Skeletal muscle satellite cell (primary cell): Measurements from ENCODE around the gene HAUS5.
A peak's percentile ranks its signal among the peaks of the same experiment; 100 is the strongest.

ENCODE experiments used
- H3K27me3 ChIP-seq: 2 replicates; pipeline ENCODE4 v1.7.0; 2013; ENCODE audit warnings: low read length; ENCODE audit not compliant: control insufficient read depth, insufficient read depth
- H3K36me3 ChIP-seq: 2 replicates; pipeline ENCODE4 v1.7.0; 2013; ENCODE audit warnings: mild to moderate bottlenecking, control low read depth, low read length; ENCODE audit not compliant: insufficient read depth
- H3K4me1 ChIP-seq: 2 replicates; pipeline ENCODE4 v1.7.0; 2013; ENCODE audit warnings: low read length; ENCODE audit not compliant: control insufficient read depth, insufficient read depth
- H3K4me2 ChIP-seq: 2 replicates; pipeline ENCODE4 v1.7.0; 2013; ENCODE audit warnings: mild to moderate bottlenecking, low read length
- H3K4me3 ChIP-seq: 2 replicates; pipeline ENCODE4 v1.7.0; 2013; ENCODE audit warnings: low read length
- H3K9ac ChIP-seq: 2 replicates; pipeline ENCODE4 v1.7.0; 2013; ENCODE audit warnings: mild to moderate bottlenecking, low read depth, low read length, moderate library complexity
- H3K9me3 ChIP-seq: replicated peaks from 2 replicates; pipeline ENCODE4 v1.7.0; 2013; ENCODE audit warnings: mild to moderate bottlenecking, control low read depth, low read length

Gene HAUS5

GRCh38 chr19:35665157-35665556 lies 52.6 kb downstream of the HAUS5 start:
- H3K4me1 ChIP-seq: no peaks in the 10 kb centered on the region
- no peaks in the 10 kb centered on the region for H3K9me3 ChIP-seq
- no peak overlapping the region for H3K9ac ChIP-seq
- H3K36me3 ChIP-seq: no peaks in the 10 kb centered on the region
- no peak overlapping the region for H3K4me2 ChIP-seq
- H3K4me3 ChIP-seq: no peak overlapping the region
- peaks cover 9% of the 10 kb centered on the region for H3K27me3 ChIP-seq

GRCh38 chr19:35665604-35666003 lies 53.1 kb downstream of the HAUS5 start:
- Histone ChIP-seq H3K9ac (no peak overlapping the region), H3K36me3 (no peaks in the 10 kb centered on the region), H3K4me3 (no peak overlapping the region), H3K4me1 (no peaks in the 10 kb centered on the region), H3K27me3 (peaks cover 9% of the 10 kb centered on the region), H3K4me2 (no peak overlapping the region), H3K9me3 (no peaks in the 10 kb centered on the region)

GRCh38 chr19:35666251-35666913 lies 53.8 kb downstream of the HAUS5 start, which contains the start of gene UPK1A:
UPK1A (plus strand) TSS chr19:35666517; CDS start chr19:35666813, 296 bp downstream.
- H3K36me3 ChIP-seq: no peaks in the 10 kb centered on the region
- no peak within 1 kb of the TSS for H3K4me2 ChIP-seq
- H3K9me3 ChIP-seq: no peaks in the 10 kb centered on the region
- H3K4me3 ChIP-seq: no peak within 1 kb of the TSS
- H3K27me3 ChIP-seq: peaks cover 9% of the 10 kb centered on the region
- H3K4me1 ChIP-seq: no peaks in the 10 kb centered on the region
- no peak within 1 kb of the TSS for H3K9ac ChIP-seq

DNA sequence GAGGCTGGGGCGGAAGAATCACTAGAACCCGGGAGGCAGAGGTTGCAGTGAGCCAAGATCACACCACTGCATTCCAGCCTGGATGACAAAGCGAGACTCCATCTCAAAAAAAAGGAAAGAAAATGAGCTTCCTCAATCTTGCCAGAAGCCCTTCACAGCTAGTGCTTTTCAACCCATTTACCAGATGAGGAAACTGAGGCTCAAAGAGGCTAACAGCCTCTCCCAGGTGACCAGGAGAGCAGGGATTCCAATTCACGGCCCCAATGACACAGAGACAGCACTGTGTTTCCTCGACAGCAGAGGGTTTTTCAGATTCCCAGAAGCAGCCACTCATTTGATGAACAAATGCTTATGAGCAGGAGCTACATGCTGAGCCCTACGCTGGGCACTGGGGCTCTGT lies 57.0 kb downstream of the HAUS5 start:
- Histone ChIP-seq H3K36me3 (no peaks in the 10 kb centered on the region), H3K27me3 (peaks cover 15% of the 10 kb centered on the region), H3K9me3 (no peaks in the 10 kb centered on the region), H3K4me1 (peaks cover 4% of the 10 kb centered on the region), H3K4me2 (no peak overlapping the region), H3K4me3 (no peak overlapping the region), H3K9ac (no peak overlapping the region)

GRCh38 chr19:35669974-35670373 lies 57.4 kb downstream of the HAUS5 start:
- Histone ChIP-seq H3K27me3 (peaks cover 15% of the 10 kb centered on the region), H3K9me3 (no peaks in the 10 kb centered on the region), H3K4me3 (no peak overlapping the region), H3K9ac (no peak overlapping the region), H3K4me2 (no peak overlapping the region), H3K36me3 (no peaks in the 10 kb centered on the region), H3K4me1 (peaks cover 4% of the 10 kb centered on the region)

- no peak overlapping the region for H3K4me3 ChIP-seq
- H3K9me3 ChIP-seq: no peaks in the 10 kb centered on the region
- H3K4me2 ChIP-seq: no peak overlapping the region
- peaks cover 17% of the 10 kb centered on the region for H3K27me3 ChIP-seq
- H3K4me1 ChIP-seq: peaks cover 4% of the 10 kb centered on the region
- H3K9ac ChIP-seq: no peak overlapping the region
- no peaks in the 10 kb centered on the region for H3K36me3 ChIP-seq
Observed at GRCh38 chr19:35670686-35671085, 58.2 kb downstream of the HAUS5 start.

DNA sequence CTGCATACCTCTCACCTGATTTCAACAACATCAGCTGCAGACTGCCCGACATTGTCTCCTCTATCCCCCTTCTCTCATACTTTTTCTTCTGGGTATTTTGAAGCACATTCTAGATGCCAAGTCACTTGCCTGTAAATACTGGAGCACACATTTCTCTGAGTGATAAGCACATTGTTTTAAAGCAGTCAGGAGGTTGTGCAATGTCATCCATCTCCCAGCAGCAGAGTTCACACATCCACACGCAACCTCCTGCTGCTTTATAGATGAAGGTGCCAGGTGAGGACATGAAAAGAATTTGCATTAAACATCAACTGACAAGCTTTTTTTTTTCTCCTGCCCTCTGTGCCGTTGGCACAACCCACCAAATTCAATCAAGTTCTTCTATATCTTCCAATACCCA lies 59.3 kb downstream of the HAUS5 start:
- Histone ChIP-seq H3K4me3 (no peak overlapping the region), H3K4me1 (peaks cover 4% of the 10 kb centered on the region), H3K27me3 (peaks cover 20% of the 10 kb centered on the region), H3K9me3 (no peaks in the 10 kb centered on the region), H3K4me2 (no peak overlapping the region), H3K36me3 (no peaks in the 10 kb centered on the region), H3K9ac (no peak overlapping the region)

GRCh38 chr19:35673121-35673804 lies 60.7 kb downstream of the HAUS5 start:
- peak overlapping the region; percentile 65 for H3K4me3 ChIP-seq
- H3K4me1 ChIP-seq: peaks cover 4% of the 10 kb centered on the region
- peaks cover 18% of the 10 kb centered on the region for H3K27me3 ChIP-seq
- H3K9ac ChIP-seq: no peak overlapping the region
- no peaks in the 10 kb centered on the region for H3K9me3 ChIP-seq
- H3K4me2 ChIP-seq: peak overlapping the region; percentile 78
- no peaks in the 10 kb centered on the region for H3K36me3 ChIP-seq
